Effector CD4-positive, alpha-beta T cell (primary cell): Measurements from ENCODE around the gene ZNF497.
"Not testable (repeated sequence)": the region's sequence is repeated elsewhere in the genome, so short reads cannot be mapped to it uniquely, and the experiment has no call there.

ENCODE experiments used
- DNase-seq: peaks from one replicate; pipeline ENCODE4 v3.0.0-alpha.2; 2020
- total RNA-seq: gene quantifications from one replicate; lab custom pipeline; 2026; lab: John Stamatoyannopoulos, UW

The ZNF497 gene
- 1.7 reads per million for total RNA-seq

DNA sequence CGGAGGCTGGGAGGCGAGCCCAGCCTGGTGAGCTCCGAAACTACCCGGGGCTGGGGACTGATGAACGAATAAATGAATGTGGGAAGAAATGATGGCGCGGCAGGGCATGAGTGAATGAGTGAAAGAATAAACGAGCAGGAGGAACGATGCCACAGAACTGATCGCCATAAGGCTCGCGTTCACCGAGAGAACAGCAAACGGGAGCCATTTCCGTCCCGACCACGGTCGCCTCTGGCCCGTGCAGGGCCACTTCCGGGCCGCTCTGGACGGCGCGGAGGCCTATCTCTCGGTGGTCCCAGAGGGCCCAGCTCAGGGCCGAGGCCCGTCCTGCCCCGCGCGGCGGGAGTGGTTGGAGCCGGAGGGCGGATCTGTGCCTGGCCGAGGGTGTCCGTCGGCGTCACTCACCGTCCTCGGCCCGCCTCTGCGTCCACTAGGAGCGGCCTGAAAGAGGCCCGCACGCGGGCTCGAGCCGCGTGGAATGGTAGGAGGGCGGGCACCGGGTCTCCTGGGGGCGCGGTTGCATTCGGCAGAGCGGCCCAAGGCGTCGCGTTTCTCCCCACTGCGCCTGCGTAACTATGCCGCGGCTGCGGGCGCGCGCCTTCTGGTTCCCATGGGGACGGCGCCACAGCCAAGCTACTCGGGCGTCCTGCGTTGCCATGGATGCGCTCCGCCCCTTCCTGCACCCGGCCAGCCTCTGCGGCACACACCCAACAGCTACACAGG lies at the start of gene ZNF497:
TSS of gene ZNF497 (minus strand) at position 480 of the 723 bp plus-strand sequence. CDS start 5,116 bp downstream, outside the sequence.
- peak; percentile 92 for DNase-seq

DNA sequence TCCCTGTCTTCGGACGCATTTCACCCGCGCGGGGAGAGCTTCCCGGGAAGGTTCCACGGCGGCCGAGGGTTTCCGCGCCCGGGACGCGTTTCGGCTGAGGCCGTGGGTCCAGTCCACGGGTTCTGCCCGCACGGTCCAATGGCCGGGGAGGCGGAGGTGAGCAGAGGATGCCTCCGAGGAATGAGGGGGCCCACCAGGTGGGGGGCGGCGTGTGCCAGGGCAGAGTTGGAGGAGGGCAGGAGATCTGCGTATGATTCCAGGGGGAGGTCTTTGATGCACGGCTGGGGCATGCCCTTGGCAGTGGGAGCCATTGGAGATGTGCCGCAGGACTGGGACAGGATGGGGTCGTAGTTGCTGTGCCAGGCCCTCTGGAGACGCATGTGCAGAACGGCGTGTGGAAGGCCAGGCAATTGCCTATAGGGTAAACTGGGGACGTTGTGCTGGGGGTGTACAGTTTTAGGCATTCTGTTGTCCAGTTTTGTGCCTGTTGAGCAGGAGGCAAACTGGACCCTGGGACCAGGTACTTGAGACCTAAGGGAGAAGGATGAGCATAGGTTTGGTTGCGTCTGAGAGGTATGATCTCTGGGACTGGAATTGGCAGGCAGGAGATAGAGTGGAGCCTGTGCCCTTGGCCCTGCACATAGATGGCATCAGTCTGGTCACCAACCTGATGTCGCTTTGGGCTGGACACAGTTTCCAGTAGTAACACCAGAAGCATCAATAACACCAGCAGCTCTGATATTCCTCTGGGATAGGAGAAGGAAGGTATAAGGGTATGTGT lies 46.6 kb upstream of the ZNF497 start:
- DNase-seq, result no peak

GRCh38 chr19:58408152-58409009 lies 45.8 kb upstream of the ZNF497 start, which contains the start of gene ZNF584:
Gene ZNF584 (plus strand): TSS chr19:58408649. CDS start chr19:58409148, 499 bp downstream.
- peak; percentile 93 for DNase-seq

GRCh38 chr19:58407658-58408151 lies 45.2 kb upstream of the ZNF497 start:
- DNase-seq, result no peak

DNA sequence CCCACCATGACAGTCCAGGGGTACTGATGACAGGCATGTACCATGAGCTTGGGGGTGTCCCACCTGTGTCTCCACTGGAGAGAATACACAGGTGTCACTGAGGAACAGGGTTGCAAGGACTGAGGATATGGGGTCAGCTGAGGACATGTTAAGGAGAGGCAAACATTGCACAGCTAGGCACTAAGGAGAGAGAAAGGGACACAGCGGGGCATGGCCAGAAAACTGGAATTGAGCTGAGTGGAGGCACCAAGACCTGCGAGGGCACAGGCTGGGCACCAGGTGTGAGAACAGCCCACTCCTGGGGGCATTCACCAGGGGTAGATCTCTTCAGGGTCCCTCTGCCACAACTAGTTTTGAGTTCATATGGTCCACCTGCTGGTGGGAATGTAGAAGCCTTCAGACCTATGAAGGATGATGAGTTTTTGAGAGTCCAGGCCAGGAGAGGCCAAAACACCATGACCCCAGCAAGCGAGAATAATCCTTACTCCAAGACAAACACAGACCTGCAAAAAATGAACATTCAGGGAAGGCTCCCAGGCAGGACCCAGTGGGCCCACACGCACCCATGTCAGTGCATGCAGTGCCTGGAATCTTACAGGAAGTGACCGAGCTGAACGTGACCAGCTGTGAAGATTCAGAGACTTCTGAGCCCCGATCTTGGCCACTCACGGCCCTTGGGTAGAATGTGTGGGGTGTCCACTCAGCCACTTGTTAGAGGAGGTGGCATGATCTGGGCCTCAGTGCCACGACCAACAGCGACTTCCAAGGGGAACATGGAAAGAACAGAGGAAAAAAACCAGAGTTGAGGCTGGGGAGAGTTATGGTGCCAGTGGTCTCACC lies 44.5 kb upstream of the ZNF497 start:
- no peak for DNase-seq

GRCh38 chr19:58403920-58404478 lies 41.4 kb upstream of the ZNF497 start:
- DNase-seq, result not testable (repeated sequence)

- no peak for DNase-seq
Measured at GRCh38 chr19:58401840-58402421, 39.4 kb upstream of the ZNF497 start.

GRCh38 chr19:58400916-58401839 lies 38.6 kb upstream of the ZNF497 start:
- DNase-seq, result peak; percentile 100

DNA sequence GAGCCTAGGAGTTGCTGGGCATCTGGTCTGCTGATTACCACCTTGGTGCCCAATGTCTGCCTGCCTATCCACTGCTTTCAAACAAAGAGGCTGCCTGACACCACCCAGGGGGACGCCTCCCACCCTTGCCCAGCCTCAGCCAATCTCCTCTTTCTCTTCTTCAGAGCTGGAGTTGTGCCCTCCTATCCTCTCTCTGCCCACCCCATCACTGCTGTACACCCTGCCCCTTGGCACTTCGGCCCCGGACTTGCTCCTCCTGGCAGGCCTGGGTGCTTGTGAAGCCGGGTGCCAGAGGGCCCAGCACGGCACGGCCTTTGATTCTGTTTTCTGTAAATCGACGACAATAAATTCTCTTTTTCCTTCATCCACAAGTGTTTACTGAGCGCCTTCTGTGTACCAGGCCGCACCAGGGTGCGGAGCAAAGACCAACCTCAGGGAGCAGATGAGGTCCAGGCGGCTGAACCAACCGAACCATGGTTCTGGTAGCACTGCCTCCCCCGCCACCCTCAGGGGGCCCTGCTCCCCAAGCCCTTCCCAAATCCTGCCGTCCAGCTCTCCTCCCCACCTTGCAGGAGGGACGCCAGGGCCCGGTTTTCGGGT lies 37.9 kb upstream of the ZNF497 start:
- DNase-seq, result no peak

DNA sequence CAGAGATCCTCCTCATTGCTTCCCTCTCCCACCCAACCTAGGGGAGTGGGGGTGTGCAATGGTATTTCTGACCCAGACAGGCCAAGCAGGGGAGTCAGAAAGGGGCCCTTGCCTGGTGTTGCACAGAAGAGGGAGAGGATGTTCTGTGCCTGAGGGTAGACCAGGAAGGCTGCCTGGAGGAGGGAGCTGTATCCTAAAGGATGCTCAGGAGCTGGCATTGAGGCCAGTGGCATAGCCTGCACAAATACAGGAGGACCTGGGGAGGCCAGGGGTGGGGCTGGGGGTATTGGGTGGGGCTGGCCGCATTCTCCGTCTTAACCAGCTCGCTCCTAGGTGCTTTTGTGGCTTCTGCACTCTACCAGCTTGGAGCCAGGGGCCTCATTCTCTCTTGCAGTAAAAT lies 37.4 kb upstream of the ZNF497 start:
- no peak for DNase-seq

- DNase-seq, result no peak
Measured at GRCh38 chr19:58398545-58398944, 36.0 kb upstream of the ZNF497 start.

- no peak for DNase-seq
Measured at GRCh38 chr19:58398087-58398486, 35.5 kb upstream of the ZNF497 start.

GRCh38 chr19:58397533-58398037 lies 35.0 kb upstream of the ZNF497 start:
- no peak for DNase-seq

DNA sequence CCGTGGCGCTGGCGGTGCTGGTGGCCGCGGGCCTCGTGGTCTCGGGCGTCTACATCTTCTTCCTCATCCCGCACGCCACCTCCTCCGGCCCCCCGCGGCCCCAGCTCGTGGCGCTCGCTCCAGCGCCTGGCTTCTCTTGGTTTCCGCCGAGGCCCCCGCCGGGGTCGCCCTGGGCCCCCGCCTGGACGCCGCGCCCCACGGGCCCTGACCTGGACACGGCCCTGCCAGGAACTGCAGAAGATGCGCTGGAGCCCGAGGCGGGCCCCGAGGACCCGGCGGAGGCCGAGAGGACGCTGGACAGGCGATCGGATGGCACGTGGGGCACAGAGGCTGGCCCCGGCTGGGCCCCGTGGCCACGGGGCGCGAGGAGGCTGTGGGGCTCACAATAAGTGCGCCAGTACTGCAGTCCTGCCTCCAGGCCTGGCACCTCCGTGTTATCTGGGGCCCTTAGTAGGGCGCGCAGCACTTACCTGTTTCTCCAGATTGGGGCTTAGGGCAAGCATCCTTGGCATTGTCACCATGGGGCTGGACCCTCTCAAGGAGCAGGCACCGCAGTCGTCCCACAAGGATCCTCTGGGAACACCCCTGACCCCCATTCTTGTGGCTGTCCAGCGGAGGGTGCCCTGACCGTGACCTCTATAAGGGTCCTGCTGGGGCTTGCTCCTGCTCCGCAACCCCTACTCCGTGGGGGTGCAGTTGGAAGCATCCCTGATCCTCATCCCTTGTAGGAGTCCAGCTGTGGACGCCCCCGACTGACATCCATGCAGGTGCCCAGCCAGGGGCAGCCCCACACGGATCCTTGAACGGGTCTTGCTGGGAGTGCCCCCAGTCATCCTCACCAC lies 34.4 kb upstream of the ZNF497 start:
- no peak for DNase-seq

- no peak for DNase-seq
Measured at GRCh38 chr19:58395979-58396627, 33.6 kb upstream of the ZNF497 start.

GRCh38 chr19:58395220-58395978 lies 32.8 kb upstream of the ZNF497 start, which contains the start of gene RNF225:
Gene RNF225 (plus strand): TSS chr19:58395656. CDS start chr19:58396090, 434 bp downstream.
- DNase-seq, result no peak

DNA sequence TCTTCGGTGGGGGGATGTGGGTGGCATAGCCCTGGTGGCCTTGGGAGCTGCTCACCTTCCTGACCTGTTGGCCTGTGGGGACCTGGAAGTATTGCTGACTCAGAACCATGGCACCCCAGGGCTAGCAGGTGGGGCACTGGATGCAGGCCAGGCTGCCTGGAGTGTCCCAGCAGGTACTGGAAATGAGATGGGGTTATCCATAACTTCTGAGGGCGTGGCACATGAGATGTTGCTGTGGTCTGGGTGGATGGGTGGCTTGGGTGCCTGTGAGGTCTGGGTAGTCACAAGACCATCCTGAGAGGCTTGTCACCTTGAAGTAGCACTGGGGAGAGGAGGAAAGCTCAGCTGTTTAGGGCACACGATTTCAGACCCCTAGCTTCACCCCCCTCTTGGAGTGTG lies 32.3 kb upstream of the ZNF497 start:
- no peak for DNase-seq
